SK-N-MC (cell line): ENCODE data around the gene SPATA31E1.

ENCODE experiments used
- EZH2 ChIP-seq: fragments of 200-600 bp; sonication (generic); IDR thresholded peaks from one replicate; pipeline ENCODE4 v1.6.1; 2017; ENCODE audit warnings: antibody characterized with exemption
- POLR2AphosphoS5 ChIP-seq: IDR thresholded peaks from 2 replicates; pipeline ENCODE4 v1.6.1; 2012; ENCODE audit warnings: mild to moderate bottlenecking, low read depth, low read length, borderline replicate concordance

- no peak for TF ChIP-seq POLR2AphosphoS5
- no peak for TF ChIP-seq EZH2
Observed at GRCh38 chr9:87891754-87892153, 9.1 kb downstream of the SPATA31E1 start.
